HG02642 (cell line): ENCODE results near the gene SCYL2.

Experiments used
- ATAC-seq: cut with Tn5 transposase; IDR thresholded peaks from one replicate; pipeline ENCODE4 v1.9.1; 2021; ENCODE audit warnings: mild to moderate bottlenecking; ENCODE audit not compliant: unreplicated experiment, poor library complexity

The SCYL2 gene

GRCh38 chr12:100368066-100368465, 101.1 kb downstream of the SCYL2 start:
- ATAC-seq: no peak

GRCh38 chr12:100371146-100371545, 104.2 kb downstream of the SCYL2 start:
- no peak for ATAC-seq

DNA sequence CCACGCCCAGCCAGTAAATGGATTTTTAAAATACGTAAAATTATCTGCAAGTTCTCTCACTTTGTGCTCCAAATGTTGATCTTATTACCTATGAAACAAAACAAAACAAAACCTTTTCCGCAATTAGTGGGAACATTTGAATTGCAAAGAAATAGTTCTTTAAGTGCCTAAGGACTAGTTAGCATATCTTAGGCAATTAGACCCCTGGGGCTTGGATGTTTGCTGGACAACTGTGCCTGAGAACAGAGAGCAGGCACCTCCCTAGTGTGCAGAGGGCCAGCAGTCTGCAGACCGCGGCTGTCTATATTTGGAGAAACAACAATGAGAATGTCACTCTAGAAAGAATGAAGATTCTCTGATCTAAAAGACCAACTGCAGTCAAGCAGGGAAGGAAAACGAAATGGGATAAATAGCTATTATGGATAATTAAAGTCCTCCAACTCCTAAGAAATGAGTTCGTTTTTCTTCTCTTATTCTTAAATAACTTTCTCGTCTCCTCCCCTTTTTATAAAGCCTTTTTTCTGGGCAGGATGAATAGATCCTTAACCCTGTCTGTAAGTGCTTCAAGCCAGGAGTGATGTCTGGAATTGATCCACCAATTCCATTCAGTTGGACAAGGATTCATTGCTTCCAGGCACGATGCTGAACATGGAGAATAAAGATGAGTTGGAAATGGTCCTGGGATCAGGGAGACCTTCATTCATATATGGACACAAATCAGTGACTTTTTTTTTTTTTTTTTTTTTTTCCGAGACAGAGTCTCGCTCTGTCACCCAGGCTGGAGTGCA, 106.1 kb downstream of the SCYL2 start:
- no peak for ATAC-seq

- ATAC-seq: no peak
These were observed 108.2 kb downstream of the SCYL2 start for GRCh38 chr12:100375038-100375735.

- ATAC-seq: no peak
These were observed 109.2 kb downstream of the SCYL2 start for GRCh38 chr12:100376161-100376560.

DNA sequence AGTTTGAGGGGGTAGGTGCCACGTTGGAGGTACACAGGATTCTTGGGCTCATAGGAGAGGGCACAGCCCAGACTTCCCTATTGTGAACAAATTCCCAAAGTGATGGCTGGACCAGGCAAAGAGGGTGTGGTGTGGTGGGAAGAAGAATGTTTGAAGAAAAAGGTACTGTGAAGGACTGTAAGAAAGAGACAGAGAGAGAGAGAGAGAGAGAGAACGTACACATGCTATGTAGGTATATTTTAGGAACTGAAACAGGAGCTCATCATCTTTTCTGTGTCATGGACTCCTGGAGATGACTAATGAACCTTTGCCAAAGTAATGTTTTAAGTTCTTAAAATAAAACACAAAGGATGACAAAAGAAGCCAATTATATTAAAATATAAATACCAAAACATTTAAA, 114.4 kb downstream of the SCYL2 start:
- no peak for ATAC-seq

DNA sequence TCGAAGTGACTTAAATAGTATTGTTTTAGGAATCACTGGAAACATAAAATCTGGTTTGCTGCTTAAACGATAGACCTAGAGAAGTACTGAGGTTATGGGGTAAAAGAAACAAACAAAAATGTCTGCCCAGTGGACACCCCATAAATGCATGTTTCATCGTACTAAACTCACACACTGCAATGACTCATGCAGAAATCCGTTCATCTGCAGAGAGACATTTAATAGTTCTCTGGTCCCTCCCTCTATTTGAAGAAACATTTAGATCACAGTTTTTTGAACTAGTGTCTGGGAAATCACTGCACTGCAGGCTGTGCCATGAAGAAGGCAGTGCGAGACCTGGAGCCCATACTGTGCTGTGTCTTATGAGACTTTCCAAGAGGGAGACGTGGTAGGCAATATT, 115.4 kb downstream of the SCYL2 start:
- ATAC-seq: no peak

DNA sequence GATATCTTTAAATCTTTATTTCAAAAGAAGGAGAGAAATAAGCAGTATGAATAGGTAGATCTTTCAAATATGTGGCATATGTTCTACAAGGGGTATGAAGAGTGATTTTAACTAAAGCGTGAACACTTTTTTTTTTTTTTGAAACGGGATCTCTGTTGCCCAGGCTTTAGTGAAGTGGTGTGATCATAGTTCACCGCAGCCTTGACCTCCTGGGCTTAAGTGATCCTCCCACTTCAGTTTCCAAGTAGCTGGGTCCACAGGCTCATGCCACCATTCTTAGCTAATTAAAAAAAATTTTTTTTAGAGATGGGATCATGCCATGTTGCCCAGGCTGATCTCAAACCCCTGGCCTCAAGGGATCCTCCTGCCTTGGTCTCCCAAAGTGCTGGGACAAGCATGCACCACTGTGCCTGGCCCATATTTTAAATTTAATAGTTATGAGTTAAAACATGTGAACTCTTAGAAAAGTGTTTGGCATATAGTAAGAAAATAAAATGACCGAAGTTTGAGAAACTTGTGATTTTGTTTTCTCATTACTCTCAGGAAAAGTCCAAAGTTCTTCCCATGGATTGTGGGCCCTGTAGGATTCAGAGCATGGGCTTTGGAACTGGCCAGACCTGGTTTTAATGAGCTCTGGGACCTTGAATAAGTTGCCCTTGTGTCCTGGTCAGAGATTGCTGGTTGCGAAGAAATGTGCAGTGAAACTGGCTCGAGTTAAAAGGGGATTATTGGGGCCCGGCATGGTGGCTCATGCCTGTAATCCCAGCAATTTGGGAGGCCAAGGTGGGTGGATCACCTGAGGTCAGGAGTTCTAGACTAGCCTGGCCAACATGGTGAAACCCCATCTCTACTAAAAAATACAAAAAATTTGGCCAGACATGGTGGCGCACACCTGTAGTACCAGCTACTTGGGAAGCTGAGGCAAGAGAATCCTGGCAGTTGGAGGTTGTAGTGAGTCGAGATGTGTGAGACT, 116.9 kb downstream of the SCYL2 start:
- no peak for ATAC-seq

DNA sequence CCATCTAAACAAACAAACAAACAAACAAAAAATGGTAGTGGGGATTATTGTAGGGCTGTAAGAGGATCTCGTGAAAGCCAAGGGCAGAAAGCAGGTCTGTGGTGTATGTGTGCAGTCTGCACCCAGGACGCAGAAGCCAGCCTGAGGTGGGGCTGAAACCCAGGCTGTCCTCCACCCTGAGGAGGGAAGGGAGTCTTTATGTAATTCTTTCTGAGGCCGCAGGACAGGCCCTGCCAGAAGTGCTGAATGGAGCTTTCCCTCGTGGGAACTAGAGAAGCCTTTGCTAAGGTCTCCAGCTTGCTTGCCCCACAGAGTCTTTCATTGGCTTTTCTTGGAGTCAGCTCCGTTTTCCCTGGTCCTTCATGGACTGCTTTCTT, 117.6 kb downstream of the SCYL2 start:
- no peak for ATAC-seq

- no peak for ATAC-seq
These were observed 121.4 kb downstream of the SCYL2 start for GRCh38 chr12:100388382-100388781.
